GM12891 (cell line): Measurements from ENCODE around the gene ETS1.

Experiments
- DNase-seq: peaks from one replicate; pipeline ENCODE4 v3.0.0; 2011; ENCODE audit warnings: low spot score; ENCODE audit not compliant: insufficient read length
- FAIRE-seq: peaks from 2 replicates; lab custom pipeline; 2011; peaks lifted over from hg19 to GRCh38; lab: Jason Lieb, UNC
- PAX5 ChIP-seq: IDR thresholded peaks from 2 replicates; pipeline ENCODE4 v1.6.1; 2011; ENCODE audit warnings: low read length, moderate library complexity, mild to moderate bottlenecking; ENCODE audit not compliant: insufficient read depth, severe bottlenecking
- POLR2A ChIP-seq: IDR thresholded peaks from 2 replicates; pipeline ENCODE4 v1.6.1; 2011; ENCODE audit warnings: low read depth, low read length, control low read depth
- POLR2AphosphoS5 ChIP-seq: IDR thresholded peaks from 2 replicates; pipeline ENCODE4 v1.6.1; 2011; ENCODE audit warnings: low read depth, low read length, control low read depth
- POU2F2 ChIP-seq: IDR thresholded peaks from 2 replicates; pipeline ENCODE4 v1.6.1; 2011; ENCODE audit warnings: low read depth, mild to moderate bottlenecking, control low read depth, low read length, moderate library complexity
- SPI1 ChIP-seq: IDR thresholded peaks from 2 replicates; pipeline ENCODE4 v1.6.1; 2011; ENCODE audit warnings: low read depth, low read length, control low read depth
- TAF1 ChIP-seq: IDR thresholded peaks from 2 replicates; pipeline ENCODE4 v1.6.1; 2011; ENCODE audit warnings: low read depth, low read length, control low read depth

Gene ETS1

GRCh38 chr11:128506999-128507611, 80.3 kb downstream of the ETS1 start:
- DNase-seq (no peak), FAIRE-seq (peak; percentile 23)
- no peak for TF ChIP-seq POU2F2
- TF ChIP-seq POLR2AphosphoS5, result 0 out of 2 replicates have a peak, but pooled peaks have one; percentile 27

- TF ChIP-seq POLR2AphosphoS5 (no peak), POLR2A (no peak), PAX5 (no peak), POU2F2 (no peak), SPI1 (no peak), TAF1 (no peak)
- no peak for FAIRE-seq
These were observed 81.0 kb downstream of the ETS1 start for GRCh38 chr11:128506356-128506755.

GRCh38 chr11:128505449-128506065, 81.8 kb downstream of the ETS1 start:
- DNase-seq, result no peak
- no peak for FAIRE-seq
- no peak for TF ChIP-seq SPI1
- no peak for TF ChIP-seq POLR2A
- TF ChIP-seq TAF1, result no peak
- TF ChIP-seq POLR2AphosphoS5, result no peak
- no peak for TF ChIP-seq POU2F2
- TF ChIP-seq PAX5, result no peak

More at GRCh38 chr11:128506356-128506755, 81.0 kb downstream of the ETS1 start:
- no peak for DNase-seq

- no peak for FAIRE-seq
- no peak for DNase-seq
- TF ChIP-seq TAF1 (no peak), POLR2A (no peak), PAX5 (no peak)
These were observed 82.9 kb downstream of the ETS1 start for GRCh38 chr11:128504486-128504885.

- TF ChIP-seq POU2F2, result no peak
- TF ChIP-seq TAF1, result no peak
- no peak for TF ChIP-seq POLR2A
- no peak for TF ChIP-seq PAX5
- no peak for TF ChIP-seq SPI1
- TF ChIP-seq POLR2AphosphoS5, result no peak
- FAIRE-seq, result peak; percentile 77
- no peak for DNase-seq
These were observed 83.9 kb downstream of the ETS1 start for GRCh38 chr11:128503245-128503991.

- no peak for DNase-seq
- FAIRE-seq, result no peak
These were observed 84.6 kb downstream of the ETS1 start for GRCh38 chr11:128502726-128503125.

GRCh38 chr11:128501632-128502549, 85.5 kb downstream of the ETS1 start:
- DNase-seq, result no peak

More at GRCh38 chr11:128502726-128503125, 84.6 kb downstream of the ETS1 start:
- TF ChIP-seq SPI1 (no peak), TAF1 (no peak), POU2F2 (no peak), PAX5 (no peak), POLR2AphosphoS5 (no peak), POLR2A (no peak)

GRCh38 chr11:128501008-128501407, 86.3 kb downstream of the ETS1 start:
- FAIRE-seq, result peak; percentile 20
- DNase-seq, result no peak
- TF ChIP-seq POLR2AphosphoS5, result no peak
- no peak for TF ChIP-seq PAX5
- TF ChIP-seq POU2F2, result no peak
- TF ChIP-seq POLR2A, result no peak
- TF ChIP-seq TAF1, result no peak
- TF ChIP-seq SPI1, result no peak

More at GRCh38 chr11:128501632-128502549, 85.5 kb downstream of the ETS1 start:
- 0 out of 2 replicates have a peak, but pooled peaks have one; percentile 24 for TF ChIP-seq SPI1
- no peak for TF ChIP-seq POLR2AphosphoS5
- FAIRE-seq, result peak; percentile 62

- DNase-seq (no peak), FAIRE-seq (peak; percentile 45)
- TF ChIP-seq PAX5 (no peak), POLR2AphosphoS5 (no peak), TAF1 (no peak), POLR2A (no peak), POU2F2 (no peak), SPI1 (no peak)
These were observed 86.9 kb downstream of the ETS1 start for GRCh38 chr11:128500493-128500892.
